Camera-type eye (tissue), 1 donor: Measurements from ENCODE around the gene OR1L4. TPM values are rescaled to one million over a fixed set of nuclear protein-coding genes. Genes with fewer than 3 reads are reported as not detected.

Source experiments
- total RNA-seq: library from RNA; depleted of rRNA; stranded (reverse); fragments of >200 nt; gene quantifications from one replicate; pipeline ENCODE4 v1.2.3, GENCODE V29; 2014

The OR1L4 gene, protein sequence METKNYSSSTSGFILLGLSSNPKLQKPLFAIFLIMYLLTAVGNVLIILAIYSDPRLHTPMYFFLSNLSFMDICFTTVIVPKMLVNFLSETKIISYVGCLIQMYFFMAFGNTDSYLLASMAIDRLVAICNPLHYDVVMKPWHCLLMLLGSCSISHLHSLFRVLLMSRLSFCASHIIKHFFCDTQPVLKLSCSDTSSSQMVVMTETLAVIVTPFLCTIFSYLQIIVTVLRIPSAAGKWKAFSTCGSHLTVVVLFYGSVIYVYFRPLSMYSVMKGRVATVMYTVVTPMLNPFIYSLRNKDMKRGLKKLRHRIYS
- total RNA-seq, result not detected

DNA sequence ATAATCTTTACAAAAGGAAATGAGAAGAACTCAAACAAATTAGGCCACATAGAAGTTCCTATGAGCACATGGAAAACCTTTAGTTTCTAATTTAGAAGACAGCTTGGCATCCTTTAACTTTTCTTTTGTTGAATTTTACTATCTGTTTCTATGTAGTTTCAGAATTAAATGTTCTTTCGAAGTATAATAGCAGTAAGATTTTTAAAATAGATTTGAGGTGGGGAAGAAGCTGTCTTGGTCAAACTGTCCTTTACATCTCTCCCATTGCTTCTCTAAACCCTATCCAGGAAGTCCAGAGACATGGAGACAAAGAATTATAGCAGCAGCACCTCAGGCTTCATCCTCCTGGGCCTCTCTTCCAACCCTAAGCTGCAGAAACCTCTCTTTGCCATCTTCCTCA lies at the start of gene OR1L4:
OR1L4 (plus strand) TSS at position 301 of the 400 bp plus-strand sequence; CDS start at position 301, 0 bp downstream.

GRCh38 chr9:122742003-122742402 lies 18.2 kb downstream of the OR1L4 start, which contains the start of gene OR1L6:
Gene OR1L6 (plus strand): TSS chr9:122742303. CDS start chr9:122749848, 7,545 bp downstream.

Other genes starting within 250 kb of the OR1L4 start
- gene OR1J1, start 246.1 kb upstream of the OR1L4 start, total RNA-seq, result not detected
- gene OR1J2, start 213.2 kb upstream of the OR1L4 start, total RNA-seq, result not detected
- not detected for gene OR1J4, start 204.8 kb upstream of the OR1L4 start, total RNA-seq
- gene OR1N1, start 196.7 kb upstream of the OR1L4 start, total RNA-seq, result not detected
- not detected for gene OR1N2, start 170.9 kb upstream of the OR1L4 start, total RNA-seq
- gene OR1L8, start 140.6 kb upstream of the OR1L4 start, total RNA-seq, result not detected
- gene OR1Q1, start 109.3 kb upstream of the OR1L4 start, total RNA-seq, result not detected
- not detected for gene OR1B1, start 66.4 kb upstream of the OR1L4 start, total RNA-seq
- not detected for gene OR1L1, start 62.3 kb upstream of the OR1L4 start, total RNA-seq
- not detected for gene OR1L3, start 48.9 kb upstream of the OR1L4 start, total RNA-seq
- not detected for gene OR1L6, start 18.3 kb downstream of the OR1L4 start, total RNA-seq
- gene OR5C1, start 64.9 kb downstream of the OR1L4 start, total RNA-seq, result not detected
- not detected for gene OR1K1, start 76.1 kb downstream of the OR1L4 start, total RNA-seq
- 54.4 TPM for gene PDCL, start 104.6 kb downstream of the OR1L4 start, total RNA-seq
- 77.6 TPM for gene RC3H2, start 181.4 kb downstream of the OR1L4 start, total RNA-seq
- gene ZBTB6, start 189.3 kb downstream of the OR1L4 start, total RNA-seq, result 29.5 TPM
- gene ZBTB26, start 207.5 kb downstream of the OR1L4 start, total RNA-seq, result 18.4 TPM
- 106 TPM for gene RABGAP1, start 217.0 kb downstream of the OR1L4 start, total RNA-seq